B cell (primary cell): Measurements from ENCODE around the gene PARD6G. TPM values are rescaled to one million over a fixed set of nuclear protein-coding genes. Genes with fewer than 3 reads are reported as not detected.

ENCODE experiments used
- ATAC-seq: fragments of 200-7000 bp; cut with Tn5 transposase; one replicate; pipeline ENCODE4 v1.10.0; 2021; ENCODE audit warnings: low read depth, mild to moderate bottlenecking, moderate number of reproducible peaks, moderate library complexity
- CTCF ChIA-PET: fragments of 350-600 bp; sonication (Branson Sonifier 250); formaldehyde crosslinking; loops from one replicate; lab custom pipeline; 2021; ENCODE audit warnings: antibody characterized with exemption, inconsistent platforms; lab: Charles Lee
- POLR2A ChIA-PET: fragments of 350-600 bp; sonication (Branson Sonifier 250); formaldehyde crosslinking; loops from one replicate; lab custom pipeline; 2021; ENCODE audit warnings: antibody characterized with exemption; lab: Charles Lee
- DNase-seq: peaks from one replicate; pipeline ENCODE4 v3.0.0; 2013
- H2AFZ ChIP-seq: 2 replicates; pipeline ENCODE4 v1.6.1; 2012; ENCODE audit warnings: mild to moderate bottlenecking, low read depth, low read length; ENCODE audit not compliant: insufficient read depth, poor library complexity, severe bottlenecking
- H3K27ac ChIP-seq, 2 donors: 1 replicate in 1 of 2; 2 replicates in 1 of 2; pipeline ENCODE4 v1.5.1; 2012 to 2013; ENCODE audit warnings: low read length in 2 of 2, mild to moderate bottlenecking in 2 of 2, moderate library complexity in 1 of 2
- H3K27me3 ChIP-seq, 4 experiments: fragments of 200-600 bp in 1 of 4; sonication (generic) in 1 of 4; replicated peaks in 1 of 4; 1 replicate in 2 of 4; 2 replicates in 2 of 4; pipeline versions ENCODE4 v1.6.1 to v1.7.0; 2013 to 2016; ENCODE audit warnings: low read length in 3 of 4, mild to moderate bottlenecking in 2 of 4, mixed read lengths in 1 of 4, moderate library complexity in 1 of 4; ENCODE audit not compliant: insufficient read depth in 4 of 4, control insufficient read depth in 3 of 4; ENCODE audit errors: control extremely low read depth in 1 of 4
- H3K36me3 ChIP-seq, 2 experiments: replicated peaks in 1 of 2; 1 replicate in 1 of 2; 2 replicates in 1 of 2; pipeline versions ENCODE4 v1.6.1 to v1.7.1; 2013; ENCODE audit warnings: low read length in 1 of 2; ENCODE audit not compliant: insufficient read depth in 2 of 2, control insufficient read depth in 1 of 2; ENCODE audit errors: control extremely low read depth in 1 of 2, extremely low read depth in 1 of 2
- H3K4me1 ChIP-seq, 2 donors: fragments of 200-600 bp in 1 of 2; sonication (generic) in 1 of 2; 1 replicate in 1 of 2; 2 replicates in 1 of 2; pipeline versions ENCODE4 v1.5.1 to v1.6.1; 2013 to 2017; ENCODE audit warnings: low read length in 2 of 2; ENCODE audit not compliant: control insufficient read depth in 2 of 2, insufficient read depth in 2 of 2
- H3K4me2 ChIP-seq: replicated peaks from 2 replicates; pipeline ENCODE3; 2012; ENCODE audit warnings: mild to moderate bottlenecking, low read depth, low read length; ENCODE audit not compliant: poor library complexity, severe bottlenecking
- H3K4me3 ChIP-seq, 5 experiments: fragments of 200-600 bp in 1 of 5; sonication (generic) in 1 of 5; 1 replicate in 3 of 5; 2 replicates in 2 of 5; pipeline versions ENCODE4 v1.5.1 to v1.7.0; 2011 to 2016; ENCODE audit warnings: low read length in 4 of 5, mild to moderate bottlenecking in 4 of 5, low read depth in 2 of 5, control low read depth in 1 of 5, moderate library complexity in 1 of 5; ENCODE audit not compliant: insufficient read depth in 1 of 5; ENCODE audit errors: control extremely low read depth in 1 of 5, extremely low read depth in 1 of 5
- H3K79me2 ChIP-seq: fragments of 200-600 bp; sonication (generic); one replicate; pipeline ENCODE4 v1.6.0; 2016; ENCODE audit warnings: low read length; ENCODE audit not compliant: control insufficient read depth, insufficient read depth
- H3K9ac ChIP-seq: fragments of 200-600 bp; sonication (generic); 2 replicates; pipeline ENCODE4 v1.6.1; 2017; ENCODE audit warnings: mild to moderate bottlenecking, low read length, moderate library complexity
- H3K9me3 ChIP-seq, 3 donors: one replicate each; pipeline versions ENCODE4 v1.6.1 to v1.7.1; 2013; ENCODE audit warnings: low read length in 2 of 3; ENCODE audit not compliant: control insufficient read depth in 2 of 3, insufficient read depth in 1 of 3; ENCODE audit errors: control extremely low read depth in 1 of 3
- H4K20me1 ChIP-seq: 2 replicates; pipeline ENCODE4 v1.6.0; 2012; ENCODE audit warnings: mild to moderate bottlenecking, low read length; ENCODE audit not compliant: insufficient read depth, control insufficient read depth, poor library complexity, severe bottlenecking
- H3K27ac Mint-ChIP-seq: one replicate; pipeline ENCODE4 v1.8.0; 2021; ENCODE audit warnings: mixed read lengths
- H3K27me3 Mint-ChIP-seq: one replicate; pipeline ENCODE4 v1.8.0; 2021; ENCODE audit warnings: mixed read lengths
- H3K4me1 Mint-ChIP-seq: one replicate; pipeline ENCODE4 v1.8.0; 2021; ENCODE audit warnings: mixed read lengths
- H3K4me3 Mint-ChIP-seq: one replicate; pipeline ENCODE4 v1.8.0; 2021; ENCODE audit warnings: mixed read lengths
- H3K9me3 Mint-ChIP-seq: one replicate; pipeline ENCODE4 v1.8.0; 2022; ENCODE audit warnings: mixed read lengths; ENCODE audit not compliant: insufficient read depth
- EZH2 ChIP-seq: IDR thresholded peaks from 2 replicates; pipeline ENCODE4 v1.6.1; 2012; ENCODE audit warnings: borderline replicate concordance, low read depth, mild to moderate bottlenecking, moderate library complexity, low read length; ENCODE audit not compliant: insufficient read depth, poor library complexity, severe bottlenecking
- WGBS: methylation state at CpG from one replicate; pipeline ENCODE4 v1.1.5; 2013; ENCODE audit warnings: missing lambda C conversion rate; ENCODE audit not compliant: insufficient coverage; 5-methylcytosine and 5-hydroxymethylcytosine counted together
- intact Hi-C: fragments of 100-400 bp; cut with micrococcal nuclease; formaldehyde crosslinking; loops from one replicate; pipeline ENCODE4 v1.10.0; 2022
- polyA plus RNA-seq: library from polyadenylated mRNA; depleted of rRNA; stranded (reverse); fragments of >200 nt; gene quantifications from 2 replicates; pipeline ENCODE4 v1.2.3, GENCODE V29; 2012
- total RNA-seq, 2 donors: library from RNA; stranded (reverse); fragments of 120-200 nt in 1 of 2; gene quantifications; 1 replicate in 1 of 2; 2 replicates in 1 of 2; pipeline versions ENCODE4 v1.2.3 to v1.2.4, GENCODE V29; 2013 to 2022
- TF ChIP-seq, protein P1 (sequence below): fragments of 200-600 bp; IDR thresholded peaks from one replicate; pipeline ENCODE4 v1.8.0; 2022; ENCODE audit warnings: antibody characterized with exemption, mild to moderate bottlenecking

The PARD6G gene
- total and polyA plus RNA-seq, 2 donors (not counting 1 experiment from before 2014, with no cell fraction given): not detected

DNA sequence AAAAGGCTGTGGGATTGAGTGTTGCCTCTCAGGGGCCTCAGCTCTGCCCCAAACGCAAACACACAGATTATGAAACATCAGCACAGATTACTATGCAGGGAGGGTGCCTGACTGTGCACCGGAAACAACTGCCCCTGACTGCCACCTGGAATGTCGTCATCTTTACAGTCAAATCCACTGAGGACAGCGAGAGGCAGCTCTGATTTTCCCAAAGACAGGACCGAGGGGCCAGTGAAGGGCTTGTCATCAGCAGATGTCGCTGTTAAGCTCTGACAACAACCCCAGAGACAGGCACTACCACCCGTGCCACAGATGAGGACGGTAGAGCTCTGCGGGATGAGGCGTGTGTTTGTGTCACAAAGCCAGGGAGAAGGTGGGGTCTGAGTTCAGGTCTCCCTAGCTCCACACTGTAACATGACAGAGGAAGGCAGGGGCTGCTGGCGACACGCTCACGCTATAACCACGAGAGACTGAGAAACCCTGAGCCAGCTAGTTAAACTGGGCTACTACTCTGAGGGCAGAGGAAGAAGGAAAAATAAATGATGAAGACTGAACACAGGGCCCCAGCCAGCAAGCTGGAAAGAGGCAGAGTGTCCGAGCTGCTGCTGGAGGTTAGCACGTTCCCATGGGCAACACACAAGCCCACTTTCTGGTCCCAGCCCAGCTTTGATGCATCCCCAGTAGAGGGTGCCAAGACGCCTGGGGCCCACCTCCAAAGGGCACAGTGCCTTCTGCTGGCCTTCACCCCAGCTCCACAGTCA, 47.0 kb downstream of the PARD6G start:
- WGBS: 79% methylated on average over 11 of the region's 17 CpGs

More for the DNA sequence above, 47.0 kb downstream of the PARD6G start:
- no peaks in the 10 kb centered on the region for H3K79me2 ChIP-seq
- ChIA-PET CTCF (interaction anchor here (0.7 to 1.5 kb wide), 2 partner anchors 10 to 561 kb away, joined by 3 read pairs; no protein-coding TSS in a partner anchor), POLR2A (no interaction called here)
- no peak overlapping the region for H3K27ac ChIP-seq
- H2AFZ ChIP-seq: no peak overlapping the region
- intact Hi-C loops: no loop called here
- peaks cover 0 to 9% (median 1%) of the 10 kb centered on the region in 4 experiments for H3K27me3 ChIP-seq
- peaks cover 39% of the 10 kb centered on the region for H3K27me3 Mint-ChIP-seq
- no peak overlapping the region for H3K4me2 ChIP-seq
- H4K20me1 ChIP-seq: no peaks in the 10 kb centered on the region
- H3K4me1 ChIP-seq: no peaks in the 10 kb centered on the region
- ATAC-seq: no peak
- TF ChIP-seq EZH2: no peak
- TF ChIP-seq, protein P1, sequence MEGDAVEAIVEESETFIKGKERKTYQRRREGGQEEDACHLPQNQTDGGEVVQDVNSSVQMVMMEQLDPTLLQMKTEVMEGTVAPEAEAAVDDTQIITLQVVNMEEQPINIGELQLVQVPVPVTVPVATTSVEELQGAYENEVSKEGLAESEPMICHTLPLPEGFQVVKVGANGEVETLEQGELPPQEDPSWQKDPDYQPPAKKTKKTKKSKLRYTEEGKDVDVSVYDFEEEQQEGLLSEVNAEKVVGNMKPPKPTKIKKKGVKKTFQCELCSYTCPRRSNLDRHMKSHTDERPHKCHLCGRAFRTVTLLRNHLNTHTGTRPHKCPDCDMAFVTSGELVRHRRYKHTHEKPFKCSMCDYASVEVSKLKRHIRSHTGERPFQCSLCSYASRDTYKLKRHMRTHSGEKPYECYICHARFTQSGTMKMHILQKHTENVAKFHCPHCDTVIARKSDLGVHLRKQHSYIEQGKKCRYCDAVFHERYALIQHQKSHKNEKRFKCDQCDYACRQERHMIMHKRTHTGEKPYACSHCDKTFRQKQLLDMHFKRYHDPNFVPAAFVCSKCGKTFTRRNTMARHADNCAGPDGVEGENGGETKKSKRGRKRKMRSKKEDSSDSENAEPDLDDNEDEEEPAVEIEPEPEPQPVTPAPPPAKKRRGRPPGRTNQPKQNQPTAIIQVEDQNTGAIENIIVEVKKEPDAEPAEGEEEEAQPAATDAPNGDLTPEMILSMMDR: no peak
- H3K36me3 ChIP-seq: no peaks in the 10 kb centered on the region
- H3K27ac Mint-ChIP-seq: no peak overlapping the region
- H3K4me3 Mint-ChIP-seq: no peak overlapping the region
- no peak overlapping the region for H3K9ac ChIP-seq
- H3K9me3 Mint-ChIP-seq: no peaks in the 10 kb centered on the region
- no peak for DNase-seq
- H3K4me1 Mint-ChIP-seq: no peaks in the 10 kb centered on the region
- no peaks in the 10 kb centered on the region for H3K9me3 ChIP-seq
- no peak overlapping the region for H3K4me3 ChIP-seq
